Endodermal cell (in vitro differentiated cells): ENCODE data around the gene ABCC6. TPM values are rescaled to one million over a fixed set of nuclear protein-coding genes. Genes with fewer than 3 reads are reported as not detected.
"Not testable (repeated sequence)": the region's sequence is repeated elsewhere in the genome, so short reads cannot be mapped to it uniquely, and the experiment has no call there.

Source experiments
- DNase-seq: peaks from one replicate; pipeline ENCODE4 v3.0.0-alpha.2; 2017
- H3K27ac ChIP-seq: 2 replicates; pipeline ENCODE4 v1.5.1; 2013; ENCODE audit warnings: mild to moderate bottlenecking, low read depth, low read length, moderate library complexity
- H3K27me3 ChIP-seq: 2 replicates; pipeline ENCODE4 v1.6.1; 2013; ENCODE audit warnings: mild to moderate bottlenecking, low read length, moderate library complexity; ENCODE audit not compliant: insufficient read depth, control insufficient read depth, poor library complexity, severe bottlenecking
- H3K36me3 ChIP-seq: 2 replicates; pipeline ENCODE4 v1.7.0; 2013; ENCODE audit warnings: mild to moderate bottlenecking, low read length, moderate library complexity; ENCODE audit not compliant: control insufficient read depth, insufficient read depth
- H3K4me1 ChIP-seq: one replicate; pipeline ENCODE4 v1.7.0; 2013; ENCODE audit warnings: low read length; ENCODE audit not compliant: control insufficient read depth, insufficient read depth
- H3K4me3 ChIP-seq: 2 replicates; pipeline ENCODE4 v1.5.1; 2013; ENCODE audit warnings: mild to moderate bottlenecking, low read length, moderate library complexity
- H3K9ac ChIP-seq: 2 replicates; pipeline ENCODE4 v1.6.1; 2013; ENCODE audit warnings: mild to moderate bottlenecking, low read length, moderate library complexity; ENCODE audit not compliant: poor library complexity, severe bottlenecking; ENCODE audit errors: extremely low read depth
- H3K9me3 ChIP-seq: 2 replicates; pipeline ENCODE4 v1.6.1; 2013; ENCODE audit warnings: mild to moderate bottlenecking, low read length, moderate library complexity; ENCODE audit not compliant: control insufficient read depth
- H3K27ac Mint-ChIP-seq: 2 replicates; pipeline ENCODE4 v1.8.0; 2020; ENCODE audit warnings: mixed read lengths
- H3K27me3 Mint-ChIP-seq: 2 replicates; pipeline ENCODE4 v1.8.0; 2021; ENCODE audit warnings: mild to moderate bottlenecking, mixed read lengths; ENCODE audit not compliant: insufficient read depth
- H3K36me3 Mint-ChIP-seq: 2 replicates; pipeline ENCODE4 v1.8.0; 2020; ENCODE audit warnings: low read depth, mixed read lengths
- H3K4me1 Mint-ChIP-seq: 2 replicates; pipeline ENCODE4 v1.8.0; 2020; ENCODE audit warnings: mixed read lengths
- H3K4me3 Mint-ChIP-seq: 2 replicates; pipeline ENCODE4 v1.8.0; 2020; ENCODE audit warnings: mild to moderate bottlenecking, moderate library complexity, mixed read lengths
- H3K9me3 Mint-ChIP-seq: 2 replicates; pipeline ENCODE4 v1.8.0; 2020; ENCODE audit warnings: mild to moderate bottlenecking, mixed read lengths
- WGBS, 2 experiments: methylation state at CpG; one replicate each; pipeline versions ENCODE4 v1.1.5 to v1.1.7; 2013; ENCODE audit warnings: missing lambda C conversion rate in 2 of 2, mixed read lengths in 1 of 2; ENCODE audit not compliant: insufficient coverage in 1 of 2, insufficient read length in 1 of 2; 5-methylcytosine and 5-hydroxymethylcytosine counted together
- total RNA-seq, 2 donors: library from RNA; stranded (reverse); fragmentation: NEBNext Ultra II Directional in 1 of 2; extraction: Animal tissue kit (Norgen Biotek cat#: 25700) in 1 of 2; gene quantifications; 2 replicates in 1 of 2; 3 replicates in 1 of 2; pipeline ENCODE4 v1.2.1, GENCODE V29; 2021

Gene ABCC6
- total RNA-seq, 2 donors from 2014 or later: 6.5 to 7.8 TPM

GRCh38 chr16:16211404-16211803 lies 11.9 kb downstream of the ABCC6 start:
- not testable (repeated sequence) for H3K27me3 Mint-ChIP-seq, H3K9ac ChIP-seq, H3K27ac ChIP-seq, H3K4me3 Mint-ChIP-seq, H3K9me3 ChIP-seq, H3K4me3 ChIP-seq, H3K36me3 Mint-ChIP-seq, H3K27ac Mint-ChIP-seq, H3K9me3 Mint-ChIP-seq, DNase-seq, H3K27me3 ChIP-seq, H3K4me1 Mint-ChIP-seq, H3K4me1 ChIP-seq, H3K36me3 ChIP-seq
- 80 to 94% methylated on average over 1 of the region's 1 CpG for WGBS, 2 experiments

DNA sequence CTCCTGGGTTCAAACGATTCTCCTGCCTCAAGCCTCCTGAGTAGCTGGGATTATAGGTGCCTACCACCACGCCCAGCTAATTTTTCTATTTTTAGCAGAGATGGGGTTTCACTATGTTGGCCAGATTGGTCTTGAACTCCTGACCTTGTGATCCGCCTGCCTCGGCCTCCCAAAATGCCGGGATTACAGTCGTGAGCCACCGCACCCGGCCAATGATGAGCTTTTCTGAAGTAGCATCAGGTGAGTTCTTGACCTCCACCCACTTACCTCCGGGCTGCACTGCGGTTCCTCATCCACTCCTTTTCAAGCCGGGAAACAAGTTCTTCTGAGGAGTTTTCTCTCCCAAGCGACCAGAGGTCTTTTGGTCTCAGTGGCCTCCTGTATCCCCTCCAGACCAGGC lies 14.8 kb downstream of the ABCC6 start:
- not testable (repeated sequence) for H3K27me3 ChIP-seq, H3K27ac Mint-ChIP-seq, H3K4me1 Mint-ChIP-seq, H3K27me3 Mint-ChIP-seq, H3K9ac ChIP-seq, H3K27ac ChIP-seq, H3K9me3 ChIP-seq, H3K36me3 ChIP-seq, H3K4me3 ChIP-seq, H3K9me3 Mint-ChIP-seq, H3K4me3 Mint-ChIP-seq, DNase-seq, H3K36me3 Mint-ChIP-seq, H3K4me1 ChIP-seq
- WGBS, 2 experiments: 90 to 98% methylated on average over 7 to 10 of the region's 12 CpGs

DNA sequence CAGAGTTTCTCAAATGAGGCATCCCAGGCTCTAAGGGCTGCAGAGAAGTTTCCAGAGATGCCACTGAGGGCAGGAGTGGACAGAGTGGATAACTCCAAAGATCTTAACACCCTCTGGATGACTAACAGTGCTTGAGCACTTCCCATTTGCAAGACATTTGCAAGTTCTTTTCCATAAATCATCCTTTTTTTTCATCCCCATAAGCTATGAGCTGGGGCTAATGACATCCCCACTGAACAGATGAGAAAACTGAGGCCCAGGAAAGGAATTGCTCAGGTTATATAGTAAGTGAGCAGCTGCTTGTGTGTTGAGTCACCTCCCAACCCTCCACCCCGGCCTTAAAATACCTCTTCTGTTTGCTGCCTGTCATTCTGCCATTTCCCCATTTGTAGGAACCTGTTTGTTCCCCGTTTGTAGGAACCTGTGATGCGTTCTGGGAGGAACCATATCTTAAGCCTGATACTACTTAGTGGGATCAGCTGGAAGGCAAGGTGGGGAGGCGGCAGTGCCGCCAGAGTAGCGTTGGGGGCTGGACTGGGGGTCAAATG lies 15.4 kb downstream of the ABCC6 start:
- not testable (repeated sequence) for H3K9me3 Mint-ChIP-seq, H3K9ac ChIP-seq, H3K27ac ChIP-seq, H3K36me3 Mint-ChIP-seq, H3K27me3 ChIP-seq, H3K4me3 Mint-ChIP-seq, H3K27ac Mint-ChIP-seq, H3K4me1 ChIP-seq, H3K27me3 Mint-ChIP-seq, H3K4me3 ChIP-seq, H3K4me1 Mint-ChIP-seq, DNase-seq, H3K36me3 ChIP-seq, H3K9me3 ChIP-seq
- WGBS, 2 experiments: 90% methylated on average over 5 of the region's 6 CpGs; no CpG with 5 or more reads in 1 of the 2 experiments

DNA sequence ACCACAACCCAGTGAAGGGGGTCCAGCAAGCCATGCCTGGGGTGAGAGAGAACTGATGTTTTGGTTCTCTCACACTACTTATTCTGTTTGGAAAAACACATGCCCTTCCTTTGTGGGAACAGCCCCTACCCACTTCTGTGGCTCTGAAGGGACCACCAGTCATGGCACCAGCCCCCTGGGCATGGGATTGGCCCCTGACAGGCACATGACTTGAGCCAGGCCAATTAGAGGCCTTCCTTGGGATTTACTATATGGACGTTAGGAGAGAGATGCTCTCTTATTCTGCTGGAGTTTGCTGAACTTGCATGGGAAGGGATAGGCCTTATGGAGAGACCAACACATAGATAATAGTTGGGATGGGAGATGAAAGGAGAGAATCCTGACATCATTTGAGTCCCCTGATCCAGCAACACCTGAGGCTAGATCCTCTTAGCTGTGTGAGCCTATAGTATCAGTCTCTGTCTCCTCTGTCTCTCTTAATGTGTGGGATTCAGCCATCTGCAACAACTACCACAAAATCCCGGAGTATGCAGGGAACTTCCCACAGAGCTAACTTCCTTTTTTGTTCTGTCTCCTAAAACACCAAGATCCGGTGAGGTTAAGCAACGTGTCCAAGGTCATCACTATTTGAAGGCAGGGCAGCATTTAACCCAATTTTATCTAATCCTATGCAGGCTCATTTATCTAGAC lies 16.1 kb downstream of the ABCC6 start:
- not testable (repeated sequence) for H3K36me3 Mint-ChIP-seq, H3K4me1 Mint-ChIP-seq, DNase-seq, H3K27ac Mint-ChIP-seq, H3K27ac ChIP-seq, H3K4me3 Mint-ChIP-seq, H3K27me3 ChIP-seq, H3K9me3 ChIP-seq, H3K27me3 Mint-ChIP-seq, H3K4me3 ChIP-seq, H3K36me3 ChIP-seq, H3K9ac ChIP-seq, H3K9me3 Mint-ChIP-seq, H3K4me1 ChIP-seq
- no CpG with 5 or more reads among the region's 4 CpGs for WGBS, 2 experiments

DNA sequence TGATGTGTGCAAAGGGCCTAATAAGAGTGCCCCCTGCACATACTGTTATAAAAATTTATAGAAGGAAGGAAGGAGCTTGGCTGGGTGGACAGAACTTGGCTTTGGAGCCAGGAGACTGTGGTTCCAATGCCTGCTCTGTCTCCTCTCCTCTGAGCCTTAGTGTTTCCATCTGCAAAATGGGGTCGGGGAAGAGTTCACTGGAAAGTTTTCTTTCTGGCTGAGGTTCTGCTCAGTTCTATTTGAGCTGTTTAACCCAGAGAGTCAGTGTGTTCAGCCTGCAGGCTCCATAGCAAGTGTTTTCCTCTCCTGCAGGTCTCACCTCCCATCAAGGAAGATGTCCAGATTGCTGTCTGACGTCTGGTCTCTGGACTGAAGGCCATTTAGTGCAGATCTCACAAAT lies 17.4 kb downstream of the ABCC6 start:
- not testable (repeated sequence) for H3K27ac Mint-ChIP-seq, H3K4me1 Mint-ChIP-seq, H3K36me3 Mint-ChIP-seq, H3K9me3 Mint-ChIP-seq, H3K4me1 ChIP-seq, H3K4me3 Mint-ChIP-seq, H3K4me3 ChIP-seq, H3K36me3 ChIP-seq, H3K27ac ChIP-seq, H3K9ac ChIP-seq, H3K27me3 Mint-ChIP-seq, H3K9me3 ChIP-seq, DNase-seq, H3K27me3 ChIP-seq
- WGBS, 2 experiments: 95 to 100% methylated on average over 1 of the region's 2 CpGs

- not testable (repeated sequence) for H3K9me3 Mint-ChIP-seq, H3K27ac ChIP-seq, H3K9ac ChIP-seq, H3K4me1 ChIP-seq, H3K36me3 ChIP-seq, DNase-seq, H3K4me1 Mint-ChIP-seq, H3K27ac Mint-ChIP-seq, H3K9me3 ChIP-seq, H3K36me3 Mint-ChIP-seq, H3K4me3 ChIP-seq, H3K4me3 Mint-ChIP-seq, H3K27me3 ChIP-seq, H3K27me3 Mint-ChIP-seq
- 80 to 91% methylated on average over 1 to 5 of the region's 8 CpGs for whole genome bisulfite sequencing, 2 experiments
Measured at GRCh38 chr16:16204552-16204951, 18.7 kb downstream of the ABCC6 start.

DNA sequence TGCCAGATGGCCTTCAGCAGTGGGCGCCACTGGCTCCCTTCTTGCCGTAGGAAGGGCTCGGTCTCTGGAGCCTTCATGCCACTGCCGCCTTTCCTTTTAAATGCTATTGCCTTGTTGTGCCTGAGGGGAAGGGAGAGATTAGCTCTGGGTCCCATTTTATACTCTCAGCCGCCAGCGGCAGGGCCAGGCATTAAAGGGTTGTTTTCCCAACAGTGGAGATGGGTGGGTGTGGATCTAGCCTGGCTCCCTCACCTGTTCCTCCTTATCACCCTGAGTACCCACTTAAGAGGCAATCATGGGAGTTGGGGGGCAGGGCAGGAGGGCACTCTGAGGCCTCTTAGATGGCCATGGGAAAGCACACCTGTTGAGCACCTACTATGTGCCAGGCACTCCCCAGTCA lies 19.8 kb downstream of the ABCC6 start:
- not testable (repeated sequence) for H3K4me1 Mint-ChIP-seq, H3K4me1 ChIP-seq, H3K27ac ChIP-seq, H3K27me3 Mint-ChIP-seq, H3K4me3 ChIP-seq, H3K36me3 Mint-ChIP-seq, H3K9me3 ChIP-seq, H3K9ac ChIP-seq, H3K9me3 Mint-ChIP-seq, DNase-seq, H3K27ac Mint-ChIP-seq, H3K36me3 ChIP-seq, H3K4me3 Mint-ChIP-seq, H3K27me3 ChIP-seq
- WGBS, 2 experiments: 94% methylated on average over 6 of the region's 6 CpGs; no CpG with 5 or more reads in 1 of the 2 experiments
